ENCODE results near the gene STK32C.

STK32C gene

DNA sequence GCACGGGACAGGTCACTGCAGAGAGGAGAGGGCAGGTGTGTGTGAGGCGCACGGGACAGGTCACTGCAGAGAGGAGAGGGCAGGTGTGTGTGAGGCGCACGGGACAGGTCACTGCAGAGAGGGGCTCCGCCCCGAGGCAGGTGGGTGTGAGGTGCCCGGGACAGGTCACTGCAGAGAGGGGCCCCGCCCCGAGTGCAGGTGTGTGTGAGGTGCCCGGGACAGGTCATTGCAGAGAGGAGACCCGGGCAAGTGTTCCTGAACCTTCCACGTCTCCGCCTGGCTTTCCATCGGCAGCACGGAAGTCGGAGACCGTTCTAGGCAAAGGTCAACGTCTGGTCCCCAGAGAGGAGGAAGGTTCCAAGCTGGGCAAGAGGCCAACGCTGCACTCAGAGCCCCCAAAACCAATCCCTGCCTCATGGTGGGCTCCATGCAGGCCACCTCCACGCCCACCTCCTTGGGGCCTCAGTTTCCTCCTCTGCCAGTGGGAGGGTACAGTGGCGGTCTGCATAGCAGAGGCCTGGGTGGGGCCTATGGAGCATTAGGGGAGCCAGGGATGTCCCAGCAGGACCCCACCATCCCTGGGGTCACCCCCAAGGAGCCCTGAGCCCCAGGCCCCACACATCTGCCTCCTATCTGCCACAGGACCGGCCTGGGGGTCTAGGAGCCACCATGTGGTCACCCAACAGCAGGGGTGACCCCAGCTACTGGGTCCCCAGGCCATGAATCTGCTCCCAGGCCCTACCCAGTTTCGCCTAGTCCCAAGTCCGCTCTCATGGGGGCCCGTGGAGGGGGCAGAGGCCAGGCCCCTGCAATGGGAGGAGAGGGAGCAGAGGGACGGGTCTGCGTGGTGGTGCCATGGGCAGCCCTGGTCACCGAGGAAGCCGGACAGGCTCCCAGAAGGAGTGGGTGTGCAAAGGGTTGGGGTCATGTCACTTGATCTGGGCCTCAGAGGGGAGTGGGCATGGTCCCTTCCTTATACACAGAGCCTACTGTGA lies 57.0 kb downstream of the STK32C start:
- Mint-ChIP-seq H3K27ac (no peak overlapping the region), H3K9me3 (no peaks in the 10 kb centered on the region), H3K4me3 (no peak overlapping the region), H3K27me3 (ENCODE audit: low read depth, poor library complexity) (peaks cover 20% of the 10 kb centered on the region), H3K36me3 (ENCODE audit: low read depth) (no peaks in the 10 kb centered on the region), H3K4me1 (peaks cover 34% of the 10 kb centered on the region)
- TF ChIP-seq, protein P1, sequence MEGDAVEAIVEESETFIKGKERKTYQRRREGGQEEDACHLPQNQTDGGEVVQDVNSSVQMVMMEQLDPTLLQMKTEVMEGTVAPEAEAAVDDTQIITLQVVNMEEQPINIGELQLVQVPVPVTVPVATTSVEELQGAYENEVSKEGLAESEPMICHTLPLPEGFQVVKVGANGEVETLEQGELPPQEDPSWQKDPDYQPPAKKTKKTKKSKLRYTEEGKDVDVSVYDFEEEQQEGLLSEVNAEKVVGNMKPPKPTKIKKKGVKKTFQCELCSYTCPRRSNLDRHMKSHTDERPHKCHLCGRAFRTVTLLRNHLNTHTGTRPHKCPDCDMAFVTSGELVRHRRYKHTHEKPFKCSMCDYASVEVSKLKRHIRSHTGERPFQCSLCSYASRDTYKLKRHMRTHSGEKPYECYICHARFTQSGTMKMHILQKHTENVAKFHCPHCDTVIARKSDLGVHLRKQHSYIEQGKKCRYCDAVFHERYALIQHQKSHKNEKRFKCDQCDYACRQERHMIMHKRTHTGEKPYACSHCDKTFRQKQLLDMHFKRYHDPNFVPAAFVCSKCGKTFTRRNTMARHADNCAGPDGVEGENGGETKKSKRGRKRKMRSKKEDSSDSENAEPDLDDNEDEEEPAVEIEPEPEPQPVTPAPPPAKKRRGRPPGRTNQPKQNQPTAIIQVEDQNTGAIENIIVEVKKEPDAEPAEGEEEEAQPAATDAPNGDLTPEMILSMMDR (IDR thresholded peaks at IDR 0.05): no peak
- no peak for DNase-seq

DNA sequence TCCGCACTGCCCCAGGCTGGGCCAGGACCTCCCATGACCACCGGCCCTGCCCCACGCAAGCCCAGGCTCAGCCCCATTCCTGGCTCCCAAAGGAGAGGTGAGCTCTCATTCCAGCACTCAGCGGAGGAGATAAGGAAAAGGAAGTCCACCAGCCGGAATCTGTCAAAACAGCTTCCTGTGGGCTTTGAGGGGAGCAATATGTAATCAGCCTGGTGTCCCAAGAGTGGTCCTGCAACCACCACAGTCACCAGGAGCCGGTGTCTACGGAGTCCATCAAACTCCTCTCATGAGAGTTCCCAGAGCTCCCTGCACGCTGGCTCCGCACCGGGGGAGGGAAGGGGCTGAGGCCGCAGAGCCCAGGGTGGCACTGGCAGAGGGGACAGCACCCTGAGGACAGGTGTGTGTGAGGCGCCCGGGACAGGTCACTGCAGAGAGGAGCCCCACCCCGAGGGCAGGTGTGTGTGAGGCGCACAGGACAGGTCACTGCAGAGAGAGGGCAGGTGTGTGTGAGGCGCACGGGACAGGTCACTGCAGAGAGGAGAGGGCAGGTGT lies 57.9 kb downstream of the STK32C start:
- H3K27ac Mint-ChIP-seq: no peak overlapping the region
- DNase-seq: no peak
- peaks cover 20% of the 10 kb centered on the region for H3K27me3 Mint-ChIP-seq (ENCODE audit: low read depth, poor library complexity)
- H3K9me3 Mint-ChIP-seq: no peaks in the 10 kb centered on the region
- TF ChIP-seq, protein P1 (IDR thresholded peaks at IDR 0.05): no peak
- no peaks in the 10 kb centered on the region for H3K36me3 Mint-ChIP-seq (ENCODE audit: low read depth)
- H3K4me3 Mint-ChIP-seq: no peak overlapping the region
- H3K4me1 Mint-ChIP-seq: peaks cover 27% of the 10 kb centered on the region

DNA sequence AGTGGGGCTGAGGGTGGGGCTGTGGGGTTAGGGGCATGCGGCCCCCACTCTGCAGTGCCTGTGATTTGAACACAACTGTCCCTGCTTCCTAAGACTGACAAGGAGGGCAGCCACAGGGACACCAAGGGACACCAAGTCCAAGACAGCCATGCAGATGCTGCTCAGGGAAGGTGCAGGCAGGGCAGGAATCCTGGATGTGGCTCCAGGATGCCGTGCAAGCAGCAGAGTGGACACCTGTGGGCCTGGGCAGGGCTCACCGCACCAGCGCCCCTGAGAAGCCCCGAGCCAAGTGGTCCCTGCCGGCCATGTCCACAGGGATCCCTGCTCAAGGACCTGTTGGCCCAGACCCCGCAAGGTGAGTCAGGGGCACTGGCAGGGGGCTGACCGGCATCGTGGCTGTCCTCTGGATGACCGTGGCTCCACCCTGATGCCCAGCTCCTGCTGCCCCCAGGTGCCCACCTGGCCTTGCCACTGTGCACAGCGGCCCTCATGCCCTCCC lies 58.5 kb downstream of the STK32C start:
- H3K4me1 Mint-ChIP-seq: peaks cover 24% of the 10 kb centered on the region
- H3K27me3 Mint-ChIP-seq (ENCODE audit: low read depth, poor library complexity): peaks cover 20% of the 10 kb centered on the region
- peak overlapping the region; percentile 83 for H3K4me3 Mint-ChIP-seq
- TF ChIP-seq, protein P1 (IDR thresholded peaks at IDR 0.05): no peak
- H3K9me3 Mint-ChIP-seq: no peaks in the 10 kb centered on the region
- H3K27ac Mint-ChIP-seq: no peak overlapping the region
- H3K36me3 Mint-ChIP-seq (ENCODE audit: low read depth): no peaks in the 10 kb centered on the region
- DNase-seq: no peak

DNA sequence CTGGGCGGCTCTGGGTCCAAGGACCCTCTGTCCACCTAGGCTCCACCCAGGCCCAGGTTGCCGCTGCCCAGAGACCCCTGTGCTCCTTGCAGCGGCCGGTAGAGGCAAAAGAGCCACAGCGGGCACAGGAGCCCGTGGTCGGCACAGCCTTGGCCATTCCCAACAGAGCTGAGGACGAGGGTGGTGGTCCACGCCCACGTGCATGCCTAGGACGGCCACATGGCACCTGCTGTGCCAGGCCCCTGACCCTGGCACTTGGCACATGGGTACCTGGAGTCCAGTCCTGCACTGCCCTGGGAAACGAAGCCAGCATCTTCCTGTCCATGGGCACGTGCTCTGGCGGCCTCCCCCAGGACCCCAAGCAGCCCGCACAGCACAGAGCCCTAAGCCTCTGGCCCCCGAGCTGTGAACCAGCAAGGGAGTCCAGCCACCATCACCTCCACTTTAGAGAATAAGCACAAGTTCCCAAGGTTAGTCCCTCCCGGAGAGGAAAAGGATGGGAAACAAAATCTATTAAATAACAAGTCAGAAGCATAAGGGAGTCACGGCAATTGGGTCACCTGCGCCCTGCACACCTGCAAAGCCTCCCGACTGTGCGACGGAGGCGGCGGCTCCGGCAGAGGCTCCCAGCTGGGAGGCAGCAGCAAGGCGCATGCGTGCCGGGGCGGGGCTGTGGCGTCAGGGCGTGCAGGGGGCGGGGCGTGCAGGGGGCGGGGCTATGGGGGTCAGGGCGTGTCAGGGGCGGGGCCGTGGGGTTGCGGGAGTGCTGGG lies 59.1 kb downstream of the STK32C start:
- H3K36me3 Mint-ChIP-seq (ENCODE audit: low read depth): no peaks in the 10 kb centered on the region
- TF ChIP-seq, protein P1 (IDR thresholded peaks at IDR 0.05): no peak

DNA sequence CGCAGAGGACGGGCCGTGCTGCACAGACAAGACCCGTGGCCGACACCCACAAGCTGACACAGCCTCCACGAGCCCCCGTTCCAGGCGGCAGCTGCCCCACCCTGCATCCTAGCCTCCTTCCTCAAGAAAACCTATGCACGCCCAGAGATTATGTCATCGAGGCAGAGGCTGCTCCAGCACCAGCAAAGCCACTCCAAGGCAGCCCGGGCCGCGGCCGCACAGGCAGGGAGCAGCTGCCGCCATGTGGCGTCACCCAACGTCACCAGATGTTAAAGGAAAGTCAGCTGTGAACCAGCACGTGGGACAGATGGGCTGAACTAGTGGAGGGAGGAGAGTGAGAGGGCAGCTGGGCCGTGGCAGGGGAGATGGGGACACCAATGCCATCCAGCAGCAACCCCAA lies 59.8 kb downstream of the STK32C start:
- Mint-ChIP-seq H3K27me3 (ENCODE audit: low read depth, poor library complexity) (peaks cover 10% of the 10 kb centered on the region), H3K36me3 (ENCODE audit: low read depth) (no peaks in the 10 kb centered on the region), H3K27ac (no peak overlapping the region), H3K4me1 (peaks cover 18% of the 10 kb centered on the region), H3K9me3 (no peaks in the 10 kb centered on the region), H3K4me3 (peak overlapping the region; percentile 63)
- no peak for DNase-seq
- TF ChIP-seq, protein P1 (IDR thresholded peaks at IDR 0.05): no peak

More for the DNA sequence above, 59.1 kb downstream of the STK32C start:
- peak; percentile 86 for DNase-seq
- Mint-ChIP-seq H3K4me1 (peaks cover 19% of the 10 kb centered on the region), H3K9me3 (no peaks in the 10 kb centered on the region), H3K4me3 (peak overlapping the region; percentile 83), H3K27ac (no peak overlapping the region), H3K27me3 (ENCODE audit: low read depth, poor library complexity) (peaks cover 17% of the 10 kb centered on the region)

All from nephron progenitor cell (in vitro differentiated cells).